GM21447 (cell line): ENCODE data around the gene GRID1.
"Not testable (repeated sequence)": the region's sequence is repeated elsewhere in the genome, so short reads cannot be mapped to it uniquely, and the experiment has no call there.

Source experiments
- ATAC-seq: cut with Tn5 transposase; IDR thresholded peaks from one replicate; pipeline ENCODE4 v1.9.1; 2021; ENCODE audit not compliant: unreplicated experiment

The GRID1 gene

DNA sequence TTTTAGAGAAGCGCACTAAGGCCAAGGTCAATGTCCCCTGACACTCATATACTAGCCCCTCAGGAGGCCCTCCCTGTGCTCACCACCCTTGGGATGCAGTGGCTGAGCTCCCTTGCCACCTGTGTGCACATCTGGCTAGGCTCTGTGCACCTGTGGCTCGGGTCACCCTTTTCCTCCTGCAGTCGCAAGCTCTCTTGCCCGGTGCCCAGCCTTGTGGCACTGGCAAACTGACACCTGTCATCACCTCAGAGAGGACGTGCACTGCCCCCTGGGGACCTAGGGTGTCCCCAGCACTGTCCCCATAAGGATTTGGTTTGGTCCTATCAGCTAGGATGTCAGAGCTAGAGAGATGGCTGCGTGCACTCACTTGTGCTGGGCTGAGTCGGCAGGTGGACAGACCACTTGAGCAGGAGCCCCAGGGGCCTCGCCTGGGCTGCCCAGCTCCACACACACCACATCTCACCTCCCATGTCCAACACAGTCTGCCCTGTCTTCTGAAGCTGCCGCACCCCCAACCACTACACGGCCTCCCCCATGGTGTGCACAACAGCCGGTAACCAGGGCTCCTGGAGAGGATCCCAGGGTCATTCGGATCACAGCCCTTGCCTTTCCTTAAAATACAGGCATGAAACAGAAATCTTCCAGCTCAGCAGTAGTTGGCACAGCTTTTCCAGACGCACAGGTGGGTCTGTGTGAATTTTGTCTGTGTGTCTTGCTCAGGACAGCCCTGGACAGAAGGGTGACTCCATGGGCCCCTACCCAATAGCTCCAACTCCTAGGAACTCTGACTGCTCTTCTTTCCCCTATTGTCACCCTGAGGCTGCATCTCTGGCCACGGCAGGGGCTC, 111.0 kb downstream of the GRID1 start:
- no peak for ATAC-seq

DNA sequence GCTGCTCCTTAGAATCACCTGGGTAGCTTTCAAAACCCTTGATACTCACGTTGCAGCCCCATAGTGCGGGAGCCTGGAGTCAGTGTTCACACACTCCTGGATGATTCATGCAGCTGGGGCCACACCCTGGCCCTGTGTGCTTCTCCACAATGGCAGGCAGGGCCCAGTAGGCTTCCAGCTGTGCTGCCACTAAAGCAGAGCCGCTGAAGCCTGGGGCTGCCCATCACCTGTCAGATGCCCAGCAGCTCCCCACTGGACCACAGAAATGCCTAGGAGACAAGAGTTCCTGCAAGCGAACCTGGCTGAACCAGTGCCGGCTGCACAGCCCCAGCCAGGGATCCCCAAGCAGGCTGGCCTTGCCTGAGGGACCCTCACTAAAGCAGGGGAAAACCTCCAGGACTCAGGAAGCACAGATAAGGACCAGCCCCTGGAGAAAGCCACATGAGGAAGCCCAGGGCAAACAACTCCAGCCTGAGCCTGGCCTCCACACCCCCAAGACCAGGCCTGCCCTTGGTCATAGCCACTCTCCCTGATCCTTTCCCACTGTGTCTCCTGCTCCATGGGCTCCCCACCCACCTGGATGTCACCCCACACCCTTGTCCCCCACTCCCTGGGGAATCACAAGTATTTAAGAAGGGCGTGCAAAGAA, 111.9 kb downstream of the GRID1 start:
- ATAC-seq = no peak

DNA sequence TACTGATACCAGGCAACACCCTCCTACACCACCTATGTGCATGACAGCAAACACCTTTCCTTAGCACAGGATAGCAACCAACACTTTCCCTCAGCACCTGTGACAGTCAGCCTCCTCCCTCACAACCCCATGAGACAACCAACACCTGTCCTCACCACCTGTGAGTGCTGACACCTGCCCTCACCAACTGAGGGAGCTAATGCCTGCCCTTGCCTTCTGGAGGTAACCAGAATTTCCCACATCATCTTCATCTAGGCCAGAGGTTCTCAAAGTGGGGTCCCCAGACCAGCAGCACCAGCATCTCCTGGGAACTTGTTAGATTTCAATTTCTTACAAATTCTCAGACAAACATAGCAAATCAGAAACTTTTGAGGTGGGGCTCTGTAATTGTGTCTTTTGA, 112.5 kb downstream of the GRID1 start:
- no peak for ATAC-seq

DNA sequence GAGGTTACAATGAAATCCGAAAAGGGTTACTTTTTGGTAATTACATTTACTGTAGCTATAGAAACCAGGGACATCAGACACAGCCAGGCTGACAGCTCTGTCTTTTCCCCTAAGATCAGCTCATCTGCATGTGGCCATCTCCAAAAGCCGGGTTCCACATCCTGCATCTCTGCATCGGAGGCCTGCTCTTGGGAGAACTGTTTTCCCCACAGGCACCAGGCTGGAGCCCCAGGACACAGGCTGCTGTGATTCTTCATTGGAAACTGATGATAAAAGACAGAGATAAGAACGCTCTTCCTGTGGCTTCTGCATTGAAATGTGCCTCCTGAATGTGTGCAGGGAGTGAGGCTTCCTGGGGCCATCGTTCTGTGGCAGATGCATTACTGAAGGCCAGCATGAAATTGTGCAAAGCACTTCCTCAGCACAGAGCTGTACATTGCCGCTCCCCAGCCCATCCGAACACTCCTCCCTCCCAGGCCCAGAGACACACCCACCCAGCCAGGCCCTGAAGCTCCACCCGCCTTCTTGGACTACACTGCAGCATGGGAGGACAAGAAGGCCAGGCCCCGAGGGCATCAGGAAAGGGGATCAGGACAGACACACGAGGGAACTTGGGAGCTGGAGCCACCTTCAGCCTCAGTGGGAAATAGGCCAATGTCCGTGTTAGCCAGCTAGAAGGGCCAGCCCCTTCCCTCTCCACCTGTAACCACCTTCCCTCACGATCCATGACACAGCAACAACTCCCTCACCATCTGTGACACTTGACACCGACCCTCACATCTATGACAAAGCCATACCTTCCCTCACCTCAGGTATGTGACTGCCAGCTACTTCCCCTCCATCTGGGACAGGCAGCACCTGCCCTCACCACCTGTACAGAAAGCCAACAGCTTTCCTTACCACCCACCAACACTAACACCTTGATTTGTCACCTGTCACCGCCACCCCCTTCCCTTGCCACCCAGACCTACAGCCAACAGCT, 113.2 kb downstream of the GRID1 start:
- ATAC-seq = no peak

DNA sequence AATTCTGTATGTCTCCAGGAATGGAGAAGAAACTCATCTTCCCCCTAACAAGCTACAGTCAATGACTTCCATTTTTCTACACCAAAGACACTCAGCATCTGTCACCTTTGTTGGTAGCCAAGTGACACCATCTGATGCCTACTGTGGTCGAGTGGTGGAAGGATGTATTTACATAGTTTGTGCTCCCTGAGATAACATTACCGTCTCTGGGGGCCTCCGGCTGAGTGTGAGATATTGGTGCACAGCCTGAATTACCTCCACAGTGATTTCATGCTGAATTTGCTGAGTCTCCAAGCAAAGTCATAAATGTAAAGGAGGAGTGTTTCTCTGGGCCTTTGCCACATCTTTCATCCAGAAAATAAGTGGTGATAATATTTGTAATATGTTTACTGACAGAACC, 114.0 kb downstream of the GRID1 start:
- ATAC-seq = no peak

DNA sequence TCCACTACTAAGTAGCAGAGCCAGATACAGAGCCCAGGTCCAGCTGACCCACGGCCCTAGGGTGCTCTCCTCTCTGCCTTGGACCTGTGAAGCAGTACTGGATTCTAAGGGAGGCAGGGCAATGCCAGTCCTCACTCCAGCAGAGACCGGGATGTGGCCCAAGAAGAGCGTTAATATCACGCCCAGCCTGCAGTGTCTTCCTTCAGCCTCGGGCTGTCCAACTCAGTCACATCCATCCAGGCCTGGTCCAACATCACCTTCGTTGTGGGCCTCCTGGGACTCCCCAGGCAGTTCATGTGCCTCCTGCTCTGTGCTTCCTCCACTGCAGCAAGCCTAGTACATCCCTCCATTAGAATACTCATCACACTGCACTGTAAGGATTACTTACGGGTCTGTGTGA, 114.5 kb downstream of the GRID1 start:
- ATAC-seq = no peak

DNA sequence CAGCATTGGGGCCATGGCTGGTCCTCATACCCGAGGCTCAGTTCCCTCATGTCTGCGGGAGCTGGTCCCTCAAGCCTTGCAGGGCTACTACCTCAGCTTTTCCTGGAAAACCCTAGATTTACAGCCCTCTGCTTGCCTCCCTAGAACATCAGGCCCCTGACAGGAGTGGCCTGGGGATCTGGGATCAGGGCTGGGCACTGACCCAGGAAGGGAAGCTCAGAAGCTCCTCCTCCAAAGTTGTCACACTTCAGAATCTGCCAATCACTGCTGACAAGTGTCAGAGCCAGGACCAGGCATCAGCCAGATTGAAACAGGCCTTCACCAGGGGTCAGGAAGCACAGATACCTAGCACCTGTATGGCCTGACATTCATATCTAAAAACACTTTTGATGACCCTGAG, 115.2 kb downstream of the GRID1 start:
- ATAC-seq = no peak

DNA sequence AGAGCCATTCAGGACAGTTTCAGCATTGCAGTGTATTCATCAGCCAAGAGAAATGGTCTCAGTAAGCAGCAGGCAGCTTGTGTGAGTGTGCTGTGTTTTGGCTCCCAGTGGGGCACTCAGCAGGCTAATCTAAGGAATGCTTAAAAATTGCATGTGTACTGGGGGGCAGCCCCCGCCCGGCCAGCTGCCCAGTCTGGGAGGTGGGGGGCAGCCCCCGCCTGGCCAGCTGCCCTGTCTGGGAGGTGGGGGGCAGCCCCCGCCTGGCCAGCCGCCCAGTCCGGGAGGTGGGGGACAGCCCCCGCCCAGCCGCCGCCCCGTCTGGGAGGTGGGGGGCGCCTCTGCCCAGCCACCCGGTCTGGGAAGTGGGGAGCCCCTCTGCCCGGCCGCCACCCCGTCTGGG, 116.2 kb downstream of the GRID1 start:
- no peak for ATAC-seq

DNA sequence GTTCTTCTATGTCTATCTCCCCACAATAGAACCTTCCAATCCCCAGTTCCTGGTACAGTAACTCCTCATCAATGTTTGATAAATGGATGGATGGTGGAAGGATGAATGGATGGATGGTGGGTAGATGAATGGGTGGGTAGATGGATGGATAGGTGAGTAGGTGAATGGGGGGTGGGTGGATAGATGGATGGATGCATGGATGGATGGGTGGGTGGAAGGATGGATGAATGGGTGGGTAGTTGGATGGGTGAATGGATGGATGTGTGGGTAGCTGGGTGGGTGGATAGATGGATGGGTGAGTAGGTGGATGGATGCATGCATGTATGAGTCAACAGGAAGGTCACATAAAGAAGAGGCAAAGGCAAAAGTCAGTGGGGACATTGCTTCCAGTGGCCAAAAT, 116.8 kb downstream of the GRID1 start:
- ATAC-seq = no peak

DNA sequence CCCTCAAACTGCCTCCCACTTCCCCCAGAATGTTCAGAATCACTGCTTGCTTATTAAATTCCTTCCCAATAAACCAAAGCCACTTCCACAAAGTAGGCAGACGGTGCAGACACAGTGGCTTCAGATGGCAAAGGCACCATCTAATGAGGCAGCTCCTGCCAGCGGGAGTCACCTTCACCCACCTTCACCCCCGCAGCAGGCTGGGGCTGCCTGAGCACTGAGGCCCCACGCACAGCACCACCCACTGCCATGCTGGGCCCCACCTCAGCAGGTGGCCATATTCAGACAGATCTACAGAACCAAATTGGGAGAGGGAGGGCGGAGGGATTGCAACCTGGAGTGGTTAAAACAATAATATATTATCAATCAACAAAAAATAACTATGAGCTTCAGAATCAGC, 118.5 kb downstream of the GRID1 start:
- no peak for ATAC-seq

DNA sequence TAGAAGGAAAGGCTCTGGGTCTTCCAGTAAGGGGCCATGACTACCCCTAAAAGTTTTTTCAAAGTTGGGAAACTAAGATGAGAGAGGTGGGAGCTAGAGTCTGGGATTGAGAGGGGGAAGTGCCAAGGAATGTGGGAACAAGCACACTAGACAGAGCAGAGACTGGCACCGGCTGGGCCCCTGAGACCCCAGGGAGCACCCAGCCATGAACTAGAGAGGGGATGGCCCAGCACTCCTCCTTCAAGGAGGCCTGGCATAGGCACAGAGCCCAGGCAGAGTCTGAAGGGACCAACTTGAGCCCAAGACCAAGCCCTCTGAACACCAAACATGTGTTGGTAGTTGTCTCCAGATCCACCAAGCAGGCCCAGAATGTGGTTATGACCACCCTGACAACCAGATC, 119.0 kb downstream of the GRID1 start:
- no peak for ATAC-seq

DNA sequence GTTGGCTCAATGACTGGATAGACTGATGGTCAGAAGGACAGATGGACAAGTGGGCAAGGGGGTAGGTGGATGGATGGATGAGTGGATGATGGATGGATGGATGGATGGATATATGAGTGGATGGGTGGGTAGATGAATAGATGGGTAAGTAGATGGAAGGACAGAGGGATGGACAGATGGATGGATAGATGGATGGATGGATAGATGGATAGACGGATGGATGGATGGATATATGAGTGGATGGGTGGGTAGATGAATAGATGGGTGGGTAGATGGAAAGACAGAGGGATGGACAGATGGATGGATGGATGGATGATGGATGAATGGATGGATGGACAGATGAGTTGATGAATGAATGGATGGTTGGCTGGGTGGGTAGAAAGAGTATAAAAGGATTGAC, 119.5 kb downstream of the GRID1 start:
- ATAC-seq = no peak

DNA sequence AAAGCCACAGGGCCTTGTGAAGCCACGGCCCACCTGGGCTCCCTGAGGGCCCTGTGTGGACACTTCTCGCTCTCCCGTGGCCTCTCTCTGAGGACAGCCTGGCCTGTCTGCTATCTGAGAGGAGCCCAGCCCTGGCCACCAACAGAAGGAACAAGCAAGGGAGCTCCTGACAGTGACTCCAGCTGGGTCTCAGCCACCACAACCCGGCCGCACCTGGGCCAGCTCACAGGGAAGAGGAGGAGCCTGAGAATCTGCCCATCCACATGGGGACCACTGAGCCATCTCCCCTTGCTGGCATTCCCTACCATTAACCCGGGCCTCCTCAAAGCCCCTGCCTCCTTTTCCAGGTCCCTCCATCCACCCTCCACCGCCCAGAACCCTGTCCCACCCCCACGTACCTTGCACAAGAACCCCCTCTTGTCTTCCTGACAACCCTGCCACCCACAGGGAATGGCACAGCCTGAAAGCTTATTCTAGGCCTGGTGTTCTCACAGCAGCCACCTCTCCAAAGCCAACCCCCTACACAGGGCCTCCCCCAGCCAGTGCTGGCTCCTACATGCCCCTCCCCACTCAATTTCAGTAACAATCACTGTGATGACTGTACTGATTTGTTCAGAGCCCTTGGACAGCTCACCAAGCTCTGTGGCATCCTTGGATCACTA, 120.2 kb downstream of the GRID1 start:
- no peak for ATAC-seq

DNA sequence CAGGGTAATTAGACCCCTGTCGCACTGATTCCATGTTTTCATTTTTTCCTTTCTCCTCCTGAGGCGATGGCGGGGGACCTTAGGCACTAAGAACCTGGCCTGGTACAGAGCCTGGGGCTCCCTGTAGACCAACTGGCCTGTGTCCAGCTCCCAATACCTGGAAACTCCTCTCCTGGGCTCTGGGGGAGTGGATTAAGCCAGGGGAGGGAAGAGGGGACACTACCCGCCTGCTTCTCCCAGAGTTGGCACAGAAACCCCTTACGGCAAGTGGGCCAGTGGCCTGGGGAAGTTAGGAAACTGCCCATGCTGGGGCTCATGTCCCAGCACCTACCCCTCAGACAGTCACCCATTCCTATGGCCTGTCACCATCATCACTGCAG, 121.6 kb downstream of the GRID1 start:
- no peak for ATAC-seq

DNA sequence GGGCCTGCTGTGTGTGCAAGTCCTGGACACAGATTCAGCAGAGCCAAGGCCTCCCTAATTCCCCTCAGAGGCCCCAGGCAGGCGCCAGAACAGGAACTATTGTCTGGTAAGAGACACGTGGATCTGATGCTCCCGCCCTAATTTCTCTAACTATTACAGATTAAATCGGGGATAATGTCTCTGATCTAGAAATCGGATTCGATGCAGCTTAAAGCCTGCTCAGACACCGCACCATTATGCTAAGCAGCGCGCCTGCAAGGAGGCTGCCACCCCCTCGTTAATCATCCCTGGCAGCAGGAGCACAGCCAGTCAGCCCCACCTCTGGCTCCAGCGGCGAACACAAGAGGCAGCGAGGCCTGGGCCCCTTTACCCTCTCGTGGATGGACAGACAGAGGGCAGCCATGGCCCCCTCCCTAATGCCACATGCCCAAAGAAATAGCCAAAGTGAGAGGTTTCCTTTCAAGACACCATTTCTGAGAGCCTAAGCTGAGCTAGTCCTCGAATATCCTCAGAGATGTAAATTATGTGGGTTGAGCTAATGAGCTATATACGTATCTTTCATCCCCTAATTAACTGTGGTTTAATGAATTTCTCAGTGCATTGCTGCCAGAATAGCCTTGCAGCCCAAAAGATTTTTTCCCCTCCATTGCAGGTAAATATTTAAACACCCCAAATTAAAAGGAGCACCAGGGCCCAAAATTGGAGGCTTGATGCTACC, 122.1 kb downstream of the GRID1 start:
- ATAC-seq = no peak

DNA sequence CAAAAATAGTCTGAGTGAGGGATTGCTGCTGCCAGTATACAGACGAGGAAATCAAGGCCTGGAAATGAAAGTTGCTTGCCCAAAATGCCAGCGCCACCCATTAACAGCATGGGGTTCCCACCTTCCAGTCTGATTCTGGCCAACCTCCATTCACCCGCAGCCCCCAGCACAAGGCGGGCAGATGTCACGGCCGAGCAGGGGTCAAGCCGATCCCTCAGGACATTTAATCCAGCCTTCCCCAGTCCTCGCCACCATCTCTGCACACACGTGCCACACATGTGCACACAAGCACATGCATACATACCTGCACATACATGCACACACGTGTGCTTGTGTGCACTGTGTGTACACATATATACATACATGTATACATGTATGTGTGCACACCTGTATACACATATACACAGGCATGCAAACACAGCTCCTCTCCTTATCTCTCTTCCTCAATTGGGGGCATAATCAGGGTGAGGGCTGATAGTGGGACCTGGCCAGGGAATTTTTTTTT, 122.9 kb downstream of the GRID1 start:
- no peak for ATAC-seq

DNA sequence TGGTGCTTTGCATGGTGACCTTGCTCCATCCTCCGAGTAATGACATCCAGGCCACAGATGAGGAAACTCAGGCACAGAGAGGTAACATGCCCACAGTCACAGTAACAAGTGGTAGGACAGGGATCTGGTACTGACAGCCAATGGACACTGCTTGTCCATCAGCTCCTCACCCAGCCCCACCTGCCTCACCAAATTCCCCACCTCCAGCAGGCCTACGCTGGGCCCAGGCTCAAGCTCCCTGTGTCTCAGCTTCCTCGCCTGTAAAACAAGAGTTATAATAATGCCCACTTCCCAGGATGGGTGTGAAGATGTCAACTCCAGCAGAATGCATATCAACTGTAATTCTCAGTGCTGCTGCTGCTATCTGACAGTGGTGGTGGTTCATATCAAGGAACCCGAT, 123.8 kb downstream of the GRID1 start:
- ATAC-seq = no peak

DNA sequence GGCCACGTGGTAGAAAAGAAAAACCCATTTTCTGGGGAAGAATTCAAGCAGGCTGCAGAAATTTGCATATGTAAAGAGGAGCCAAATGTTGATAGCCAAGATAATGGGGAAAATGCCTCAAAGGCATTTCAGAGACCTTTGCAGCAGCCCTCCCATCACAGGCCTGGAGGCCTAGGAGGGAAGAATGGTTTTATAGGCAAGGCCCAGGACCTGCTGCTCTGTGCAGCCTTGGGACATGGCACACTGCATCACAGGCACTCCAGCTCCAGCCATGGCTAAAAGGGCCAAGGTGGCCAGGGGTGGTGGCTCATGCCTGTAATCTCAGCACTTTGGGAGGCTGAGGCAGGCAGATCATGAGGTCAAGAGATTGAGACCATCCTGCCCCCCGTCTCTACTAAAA, 128.5 kb downstream of the GRID1 start:
- not testable (repeated sequence) for ATAC-seq

DNA sequence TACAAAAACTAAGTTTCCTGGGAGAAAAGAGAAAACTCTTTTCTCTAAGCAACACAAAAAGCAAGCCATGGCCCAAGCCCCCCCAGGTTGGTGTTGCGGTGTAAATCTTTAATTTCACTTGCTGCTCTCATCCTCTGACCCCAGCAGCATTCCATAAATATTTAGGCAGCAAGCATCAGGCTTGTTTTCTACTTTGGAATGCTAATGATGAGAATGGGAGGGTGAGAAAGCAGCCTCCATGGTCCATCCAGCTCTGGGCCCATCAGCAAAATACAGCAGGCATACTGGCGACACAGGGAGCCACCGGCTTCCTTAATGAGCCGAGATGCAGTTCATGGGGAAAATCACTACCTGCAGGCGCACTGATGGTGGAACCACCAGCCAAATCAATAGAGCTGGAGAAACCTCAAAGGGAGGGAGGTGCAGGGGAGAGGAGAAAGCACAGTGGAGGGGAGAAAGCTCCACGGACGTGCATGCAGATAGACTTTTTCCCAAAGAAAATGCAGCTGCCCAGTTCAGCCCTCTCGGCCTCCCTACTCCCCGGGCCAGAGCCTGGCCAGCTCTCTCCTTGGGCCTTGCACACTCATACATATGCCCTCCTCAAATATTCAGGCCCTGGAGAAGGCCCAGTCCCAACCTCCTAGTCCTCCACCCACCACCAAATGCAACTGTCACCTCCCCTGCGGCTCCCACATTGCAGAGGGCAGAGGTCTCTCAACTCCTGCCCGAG, 131.9 kb downstream of the GRID1 start:
- no peak for ATAC-seq

DNA sequence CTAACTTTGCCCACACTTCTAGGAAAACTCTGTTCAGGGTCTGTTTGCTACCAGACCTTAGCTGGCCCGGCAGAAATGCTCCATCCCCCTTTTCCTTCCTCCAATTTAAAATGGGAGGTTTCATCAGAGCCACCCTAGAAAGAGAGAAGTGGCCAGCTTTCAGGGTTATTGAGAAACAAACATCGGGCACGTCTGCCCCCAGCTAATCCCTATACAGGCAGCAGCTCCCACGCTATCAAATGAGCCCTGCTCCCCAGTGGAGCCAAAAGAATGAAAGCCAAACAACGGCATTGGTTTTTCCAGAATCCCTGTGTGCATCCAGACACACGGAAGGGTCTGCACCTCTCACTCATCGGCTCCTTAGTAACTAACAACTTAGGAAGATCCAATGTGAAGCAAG, 132.5 kb downstream of the GRID1 start:
- no peak for ATAC-seq
